HG02610 (cell line): ENCODE results near the gene TMEM134.
A peak's percentile ranks its signal among the peaks of the same experiment; 100 is the strongest.
"Not testable (repeated sequence)": the region's sequence is repeated elsewhere in the genome, so short reads cannot be mapped to it uniquely, and the experiment has no call there.

Source experiments
- ATAC-seq: cut with Tn5 transposase; IDR thresholded peaks from one replicate; pipeline ENCODE4 v1.9.1; 2021; ENCODE audit warnings: mild to moderate bottlenecking, moderate library complexity; ENCODE audit not compliant: unreplicated experiment

The TMEM134 gene

DNA sequence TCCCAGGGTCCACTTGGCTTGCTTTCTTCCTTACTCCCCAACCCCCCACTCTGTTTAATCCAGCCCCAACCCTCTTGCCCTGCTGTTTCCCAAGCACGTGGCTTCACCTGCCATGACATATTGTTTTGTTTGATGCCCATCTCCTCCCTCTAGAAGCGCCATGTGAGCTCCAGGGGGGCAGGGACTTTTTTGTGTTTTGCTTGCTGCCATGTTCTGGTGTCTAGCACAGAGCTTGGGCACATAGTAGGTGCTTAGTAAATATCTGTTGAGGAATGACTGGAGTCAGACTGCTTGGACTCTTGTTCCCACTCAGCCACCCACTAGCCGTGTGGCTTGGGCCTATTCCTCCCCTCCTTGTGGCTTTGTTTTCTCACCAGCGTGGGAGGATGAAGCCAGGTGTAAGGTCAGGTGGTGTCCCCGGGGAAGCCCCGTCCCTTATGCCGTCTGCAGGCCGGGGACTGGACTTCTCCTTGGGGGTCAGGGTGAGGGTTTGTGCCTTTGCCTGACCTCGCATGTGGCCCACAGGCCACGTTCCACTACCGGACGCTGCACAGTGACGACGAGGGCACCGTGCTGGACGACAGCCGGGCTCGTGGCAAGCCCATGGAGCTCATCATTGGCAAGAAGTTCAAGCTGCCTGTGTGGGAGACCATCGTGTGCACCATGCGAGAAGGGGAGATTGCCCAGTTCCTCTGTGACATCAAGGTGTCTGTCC lies 17.6 kb upstream of the TMEM134 start:
- no peak for ATAC-seq

GRCh38 chr11:67485873-67486361 lies 16.9 kb upstream of the TMEM134 start:
- ATAC-seq: not testable (repeated sequence)

DNA sequence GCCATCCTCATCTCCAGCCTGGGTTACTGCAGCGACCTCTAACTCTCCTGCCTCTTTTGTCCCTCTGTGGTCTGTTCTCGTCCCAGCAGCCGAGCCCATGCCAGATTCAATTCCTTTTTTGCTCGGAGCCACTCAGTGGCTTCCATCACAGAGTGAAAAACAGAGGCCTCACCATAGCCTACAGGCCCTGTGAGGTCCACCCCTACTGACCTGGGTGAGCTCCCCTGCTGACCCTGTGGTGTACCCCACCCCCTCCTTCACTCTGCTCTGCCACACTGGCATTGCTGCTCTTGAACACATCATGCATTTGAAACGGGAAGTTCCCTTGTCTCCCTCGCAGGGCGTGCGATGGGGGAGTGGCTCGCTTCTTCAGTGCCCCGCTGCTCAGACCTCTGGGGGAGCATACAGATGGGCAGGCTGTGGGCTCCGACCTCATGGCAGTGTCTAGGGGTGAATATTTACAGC lies 15.8 kb upstream of the TMEM134 start:
- ATAC-seq: no peak

DNA sequence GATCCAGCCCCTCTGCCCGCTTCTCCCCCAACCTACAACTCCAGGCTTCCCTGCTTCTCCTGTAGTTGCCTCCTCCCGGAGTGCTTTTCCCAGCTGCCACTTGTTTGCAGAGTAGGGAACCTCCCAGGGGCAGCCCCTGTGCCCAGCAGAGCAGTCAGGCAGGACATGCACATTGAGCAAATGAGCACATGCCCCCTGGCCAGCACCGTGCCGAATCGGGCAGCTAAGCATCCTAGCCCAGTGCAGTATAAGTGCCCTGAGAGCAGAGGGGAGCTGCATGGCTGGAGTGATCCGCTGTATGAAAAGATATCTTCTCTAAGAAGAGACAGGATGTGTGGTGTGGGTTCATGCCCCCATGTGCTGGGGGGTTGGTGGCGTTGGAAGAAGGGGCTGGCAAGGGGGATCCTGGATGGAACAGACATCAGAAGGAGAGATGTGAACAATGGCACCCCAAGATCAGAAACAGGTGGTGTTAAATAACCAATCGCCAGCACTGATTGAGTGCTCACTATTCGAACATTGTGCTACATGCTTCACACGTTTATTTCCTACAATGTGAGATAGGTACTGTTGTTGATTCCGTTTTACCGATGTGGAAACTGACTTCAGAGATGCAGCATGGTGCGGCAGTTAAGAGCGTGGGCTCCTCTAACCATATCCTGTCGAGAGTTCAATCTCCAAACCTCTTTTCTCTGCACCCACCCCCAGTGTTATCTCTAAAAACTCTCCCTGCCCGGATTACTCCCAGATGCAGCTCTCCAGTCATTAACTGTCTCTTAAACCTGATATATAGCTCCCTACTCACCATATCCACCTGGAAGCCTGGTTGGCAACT lies 15.0 kb upstream of the TMEM134 start:
- no peak for ATAC-seq

DNA sequence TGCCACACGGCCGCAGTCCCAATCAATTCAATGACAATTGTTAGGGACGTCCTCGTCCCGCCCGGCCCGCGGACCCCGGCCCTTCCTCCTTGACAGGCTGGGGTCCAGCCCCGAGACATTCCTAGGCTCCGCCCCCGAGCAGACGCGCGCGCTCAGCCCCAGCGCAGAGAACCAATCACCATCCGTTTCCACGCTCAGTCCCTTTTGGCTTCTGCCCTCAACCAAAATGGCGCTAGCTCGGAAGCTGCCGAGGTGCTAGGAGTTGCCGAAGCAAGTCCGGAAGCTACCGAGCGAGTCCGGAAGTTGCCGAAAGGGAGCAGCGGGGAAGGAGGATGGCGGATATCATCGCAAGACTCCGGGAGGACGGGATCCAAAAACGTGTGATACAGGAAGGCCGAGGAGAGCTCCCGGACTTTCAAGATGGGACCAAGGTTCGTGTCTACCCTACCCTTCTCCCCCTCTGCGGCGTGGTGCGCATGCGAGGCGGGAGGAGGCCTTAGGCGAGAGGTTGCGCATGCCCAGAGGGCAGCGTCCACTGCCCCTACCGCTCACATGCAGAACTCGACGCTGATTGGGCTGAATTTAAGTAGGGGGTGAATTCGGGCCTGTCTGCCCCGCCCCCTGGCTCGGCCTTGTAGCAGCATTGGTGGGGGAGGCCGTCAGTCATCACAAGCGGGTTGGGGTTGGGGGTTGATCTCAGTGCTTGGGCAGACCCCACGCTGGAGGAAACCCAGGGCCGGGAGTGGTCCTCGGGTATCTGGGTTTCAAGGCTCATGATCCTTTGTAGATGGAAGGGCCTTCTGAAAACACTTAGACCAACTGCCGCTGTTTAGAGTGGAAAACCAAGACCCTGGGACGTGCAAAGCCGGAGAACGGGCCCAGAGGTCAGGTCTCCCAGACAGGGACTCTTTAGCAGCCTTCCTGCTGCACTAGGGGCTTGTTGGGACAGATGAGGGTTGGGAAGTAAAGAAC lies 14.1 kb upstream of the TMEM134 start, which contains the start of gene AIP:
Gene AIP, plus strand, starts transcription at position 200 of the 972 bp plus-strand sequence. Its CDS starts 133 bp downstream, at position 333.
- peak; percentile 70 for ATAC-seq

- ATAC-seq: no peak
Measured at GRCh38 chr11:67482275-67482826, 13.3 kb upstream of the TMEM134 start.

- not testable (repeated sequence) for ATAC-seq
Measured at GRCh38 chr11:67477344-67478050, 8.4 kb upstream of the TMEM134 start.

DNA sequence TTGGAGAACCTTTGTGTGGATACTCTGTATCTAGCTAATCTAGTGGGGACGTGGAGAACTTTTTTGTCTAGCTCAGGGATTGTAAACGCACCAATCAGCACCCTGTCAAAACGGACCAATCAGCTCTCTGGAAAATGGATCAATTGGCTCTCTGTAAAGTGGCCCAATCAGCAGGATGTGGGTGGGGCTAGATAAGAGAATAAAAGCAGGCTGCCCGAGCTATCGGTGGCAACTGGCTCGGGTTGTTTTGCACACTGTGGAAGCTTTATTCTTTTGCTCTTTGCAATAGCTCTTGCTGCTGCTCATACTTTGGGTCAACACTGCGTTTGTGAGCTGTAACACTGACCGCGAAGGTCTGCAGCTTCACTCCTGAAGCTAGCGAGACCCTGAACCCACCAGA lies 7.6 kb upstream of the TMEM134 start:
- not testable (repeated sequence) for ATAC-seq

DNA sequence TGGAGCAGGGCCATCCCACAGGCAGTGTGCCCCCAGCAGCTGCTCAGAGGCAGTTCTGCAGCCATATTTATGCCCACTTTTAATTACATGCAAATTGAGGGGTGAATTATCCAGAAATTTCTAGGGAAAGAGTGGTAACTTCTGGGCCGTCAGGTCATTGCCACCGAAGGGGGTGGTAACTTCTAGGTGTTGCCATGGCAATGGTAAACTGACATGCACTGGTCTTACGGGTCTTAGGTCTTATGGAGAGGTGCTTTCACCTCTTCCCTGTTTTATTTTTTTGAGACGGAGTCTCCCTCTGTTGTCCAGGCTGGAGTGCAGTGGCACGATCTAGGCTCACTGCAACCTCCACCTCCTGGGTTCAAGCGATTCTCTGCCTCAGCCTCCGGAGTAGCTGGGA lies 3.8 kb upstream of the TMEM134 start:
- no peak for ATAC-seq

GRCh38 chr11:67470337-67471002 lies 1.4 kb upstream of the TMEM134 start:
- ATAC-seq: no peak

GRCh38 chr11:67469508-67469811 lies 409 bp upstream of the TMEM134 start:
- no peak for ATAC-seq

- no peak for ATAC-seq
Measured at GRCh38 chr11:67468456-67468758, 644 bp downstream of the TMEM134 start.

- ATAC-seq: no peak
Measured at GRCh38 chr11:67468056-67468455, 995 bp downstream of the TMEM134 start.

DNA sequence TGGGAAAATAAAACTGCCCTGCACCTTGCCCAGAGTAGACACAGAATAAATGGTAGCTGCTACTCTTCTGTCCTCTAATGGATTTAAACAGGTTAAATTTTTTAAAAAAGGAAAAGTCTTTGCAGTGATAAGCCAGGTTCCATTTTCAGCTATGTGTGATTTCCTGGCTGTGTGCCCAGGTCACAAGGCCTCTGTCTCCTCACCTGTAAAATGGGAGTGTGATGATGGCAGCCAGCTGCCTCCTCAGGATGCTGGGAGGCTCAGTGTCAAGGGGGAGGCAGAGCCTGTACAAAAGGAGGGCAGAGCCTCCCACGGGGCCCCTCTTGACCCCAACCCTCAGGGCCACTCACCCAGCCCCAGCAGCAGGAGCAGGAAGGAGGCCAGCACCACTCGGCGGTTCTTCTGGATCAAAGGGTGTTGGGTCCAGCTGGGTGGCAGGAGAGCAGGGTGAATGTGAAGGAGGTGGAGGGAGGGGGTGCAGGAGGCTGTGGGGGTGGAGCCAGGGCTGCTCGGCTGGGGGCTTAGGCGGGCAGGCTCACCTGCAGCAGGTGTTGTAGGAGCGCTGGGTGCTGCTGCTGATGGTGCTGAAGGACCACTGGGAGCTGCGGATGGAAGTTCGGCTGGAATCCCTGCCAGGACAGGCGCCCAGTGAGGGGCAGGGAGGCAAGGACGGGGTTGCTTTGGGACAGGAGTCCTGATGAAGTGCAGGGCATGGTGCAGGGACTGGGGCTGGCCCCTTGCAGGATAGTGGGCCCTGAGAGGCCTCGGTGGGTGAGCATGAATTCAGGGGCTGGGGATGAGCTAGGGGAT lies 1.9 kb downstream of the TMEM134 start:
- ATAC-seq: no peak

DNA sequence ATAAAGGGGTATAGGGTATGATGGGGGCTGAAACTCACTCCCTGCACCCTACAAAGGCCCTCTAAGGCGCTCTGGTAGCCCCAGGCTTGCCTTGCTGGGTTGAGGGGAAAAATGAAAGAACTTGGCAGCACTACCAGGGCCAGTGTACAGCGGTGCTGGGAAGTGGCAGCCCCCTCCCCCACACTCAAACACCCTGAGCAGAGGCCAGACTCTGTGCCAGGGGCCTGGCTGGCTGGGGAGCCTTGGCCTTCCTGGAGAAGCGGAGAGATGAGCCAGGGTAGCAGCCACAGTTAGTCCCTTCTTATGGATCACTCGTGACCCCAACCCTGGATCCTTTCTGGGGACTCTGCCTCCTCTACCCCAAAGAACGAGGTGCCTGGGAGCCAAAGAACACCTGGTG lies 2.7 kb downstream of the TMEM134 start:
- no peak for ATAC-seq

GRCh38 chr11:67465530-67465929 lies 3.5 kb downstream of the TMEM134 start:
- not testable (repeated sequence) for ATAC-seq

GRCh38 chr11:67465189-67465510 lies 3.9 kb downstream of the TMEM134 start:
- no peak for ATAC-seq

DNA sequence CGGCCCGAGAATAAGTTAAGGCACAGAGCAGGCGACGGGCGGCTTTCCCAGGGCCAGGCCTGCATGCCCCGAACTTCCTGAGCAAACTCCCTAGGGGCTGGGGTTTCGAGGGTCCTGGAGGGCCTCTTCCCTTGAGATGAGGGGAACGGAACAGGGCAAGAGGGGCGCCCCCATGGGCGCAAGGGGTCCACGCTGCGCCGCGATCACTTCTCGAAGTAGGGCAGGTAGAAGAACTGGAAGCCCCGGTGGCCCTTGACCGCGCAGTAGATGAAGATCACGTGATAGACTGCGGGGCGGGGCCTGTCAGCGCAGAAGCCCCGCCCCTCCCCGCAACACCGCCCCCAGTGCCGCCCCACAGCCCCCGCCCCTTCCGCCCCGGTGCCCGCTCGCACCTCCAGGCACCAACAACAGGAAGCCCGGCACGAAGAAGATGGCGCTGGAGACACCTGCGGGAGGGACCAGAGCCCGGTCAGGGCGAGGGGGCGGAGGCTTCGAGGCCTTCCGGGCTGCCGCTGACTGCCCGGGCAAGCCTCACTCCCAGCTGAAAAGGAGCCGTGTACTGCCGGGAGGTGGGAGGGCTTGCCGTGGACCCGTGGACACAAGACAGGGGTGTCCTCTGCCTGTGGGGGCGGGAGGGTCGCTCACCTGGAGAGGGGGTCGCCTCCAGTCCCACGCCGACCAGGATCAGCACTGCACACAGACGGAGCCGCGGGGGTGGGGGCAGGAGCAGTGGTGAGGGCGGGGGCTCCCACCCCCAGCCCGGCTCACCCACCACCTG lies 4.5 kb downstream of the TMEM134 start:
- peak; percentile 61 for ATAC-seq
